Mucosa of stomach (tissue), 1 donor: ENCODE results near the gene TRMT44.

Experiments used
- H3K27me3 ChIP-seq: one replicate; pipeline ENCODE4 v1.7.0; 2013; ENCODE audit warnings: mild to moderate bottlenecking, low read length; ENCODE audit not compliant: control insufficient read depth, insufficient read depth
- H3K36me3 ChIP-seq: one replicate; pipeline ENCODE4 v1.7.0; 2013; ENCODE audit warnings: low read length; ENCODE audit not compliant: control insufficient read depth, insufficient read depth
- H3K4me1 ChIP-seq: one replicate; pipeline ENCODE4 v1.7.0; 2013; ENCODE audit warnings: mild to moderate bottlenecking, low read length; ENCODE audit not compliant: control insufficient read depth, insufficient read depth
- H3K4me3 ChIP-seq: one replicate; pipeline ENCODE4 v1.7.0; 2013; ENCODE audit warnings: low read length
- H3K9ac ChIP-seq: one replicate; pipeline ENCODE4 v1.7.0; 2013; ENCODE audit warnings: mild to moderate bottlenecking, low read length, moderate library complexity
- H3K9me3 ChIP-seq: one replicate; pipeline ENCODE4 v1.7.0; 2013; ENCODE audit warnings: mild to moderate bottlenecking, low read length, moderate library complexity; ENCODE audit not compliant: control insufficient read depth
- donor health status: Pancreatic carcinoma.

TRMT44 gene

GRCh38 chr4:8494218-8494617 is 53.6 kb downstream of the TRMT44 start:
- Histone ChIP-seq H3K4me1 (no peaks in the 10 kb centered on the region), H3K9ac (no peak overlapping the region), H3K9me3 (no peaks in the 10 kb centered on the region), H3K4me3 (no peak overlapping the region), H3K36me3 (no peaks in the 10 kb centered on the region), H3K27me3 (no peaks in the 10 kb centered on the region)

DNA sequence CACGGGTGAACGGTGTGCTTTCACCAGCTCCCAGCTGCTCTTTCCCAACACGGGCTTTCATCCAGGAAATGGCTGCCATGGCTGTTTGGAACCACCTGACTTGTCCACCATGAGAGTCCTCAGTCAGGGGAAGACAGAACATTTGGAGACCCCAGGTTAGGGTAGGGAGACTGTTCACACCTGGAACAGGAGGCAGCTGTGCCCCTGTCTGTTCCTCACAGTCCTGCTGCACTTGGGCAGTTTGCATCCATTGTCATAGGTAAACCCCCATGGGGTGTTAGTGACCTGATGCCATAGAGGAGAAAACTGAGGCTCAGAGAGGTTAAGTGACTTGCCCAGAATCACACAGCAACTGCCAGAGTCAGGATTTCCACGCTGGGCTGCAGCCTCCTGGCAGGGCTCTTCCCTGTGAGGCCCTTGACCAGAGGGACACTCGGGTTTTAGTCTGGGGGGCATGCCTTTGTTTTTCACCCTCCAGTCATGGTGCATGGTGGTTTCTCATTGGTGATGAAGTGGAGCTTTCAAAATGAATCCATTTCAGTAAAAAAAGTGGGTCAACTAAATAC is 54.5 kb downstream of the TRMT44 start:
- no peaks in the 10 kb centered on the region for H3K36me3 ChIP-seq
- H3K4me3 ChIP-seq, result no peak overlapping the region
- no peaks in the 10 kb centered on the region for H3K9me3 ChIP-seq
- H3K9ac ChIP-seq, result no peak overlapping the region
- H3K27me3 ChIP-seq, result no peaks in the 10 kb centered on the region
- no peaks in the 10 kb centered on the region for H3K4me1 ChIP-seq

- Histone ChIP-seq H3K4me1 (no peaks in the 10 kb centered on the region), H3K4me3 (no peak overlapping the region), H3K9ac (no peak overlapping the region), H3K9me3 (no peaks in the 10 kb centered on the region), H3K36me3 (no peaks in the 10 kb centered on the region), H3K27me3 (no peaks in the 10 kb centered on the region)
Observed at GRCh38 chr4:8495803-8496202, 55.2 kb downstream of the TRMT44 start.

DNA sequence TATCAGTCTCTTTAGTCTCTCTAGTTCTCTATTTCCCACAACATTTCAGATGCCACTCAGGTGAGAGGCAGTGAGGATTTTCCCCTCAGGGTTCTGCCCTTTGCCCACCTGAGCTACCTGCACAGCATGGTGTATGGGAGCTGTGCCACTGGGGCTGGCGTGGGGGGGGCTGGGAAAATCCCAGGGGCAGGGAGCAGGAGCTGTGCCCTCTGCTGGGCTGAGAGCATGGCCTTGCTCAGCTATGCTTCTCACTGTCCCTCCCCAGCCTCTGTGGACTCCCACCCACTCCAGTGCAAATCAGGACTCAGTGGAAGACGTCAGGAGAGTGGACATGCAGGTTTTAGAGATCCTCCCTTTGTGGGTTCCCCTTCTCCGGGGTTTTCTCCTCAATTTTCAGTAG is 57.2 kb downstream of the TRMT44 start:
- H3K4me3 ChIP-seq, result no peak overlapping the region

GRCh38 chr4:8500966-8501365 is 60.4 kb downstream of the TRMT44 start:
- no peaks in the 10 kb centered on the region for H3K9me3 ChIP-seq
- H3K4me3 ChIP-seq, result no peak overlapping the region
- no peak overlapping the region for H3K9ac ChIP-seq
- peaks cover 4% of the 10 kb centered on the region for H3K27me3 ChIP-seq
- no peaks in the 10 kb centered on the region for H3K36me3 ChIP-seq
- peaks cover 13% of the 10 kb centered on the region for H3K4me1 ChIP-seq

More for the DNA sequence above, 57.2 kb downstream of the TRMT44 start:
- no peaks in the 10 kb centered on the region for H3K27me3 ChIP-seq
- H3K36me3 ChIP-seq, result no peaks in the 10 kb centered on the region
- H3K4me1 ChIP-seq, result no peaks in the 10 kb centered on the region
- H3K9ac ChIP-seq, result no peak overlapping the region
- H3K9me3 ChIP-seq, result no peaks in the 10 kb centered on the region

DNA sequence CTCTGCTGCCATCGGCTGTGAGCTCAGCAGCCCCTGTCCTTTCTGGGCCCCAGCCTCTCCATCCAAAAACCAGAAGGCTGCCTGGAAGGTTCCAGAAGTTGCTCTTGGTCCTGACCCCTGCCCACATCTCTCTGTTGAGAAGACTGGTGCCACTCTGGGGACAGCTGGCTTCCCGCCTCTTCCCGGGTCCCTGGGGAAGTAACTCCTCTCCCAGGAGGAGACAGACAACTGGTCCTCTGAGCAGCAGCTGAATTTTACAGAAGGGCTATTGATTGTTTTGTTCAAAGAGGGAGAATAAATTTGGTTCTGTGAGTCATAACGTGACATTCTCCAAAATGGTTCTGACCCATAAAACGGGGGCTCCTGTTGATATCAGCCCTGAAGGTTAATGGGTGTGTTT is 61.2 kb downstream of the TRMT44 start:
- Histone ChIP-seq H3K36me3 (no peaks in the 10 kb centered on the region), H3K4me1 (peaks cover 13% of the 10 kb centered on the region)

DNA sequence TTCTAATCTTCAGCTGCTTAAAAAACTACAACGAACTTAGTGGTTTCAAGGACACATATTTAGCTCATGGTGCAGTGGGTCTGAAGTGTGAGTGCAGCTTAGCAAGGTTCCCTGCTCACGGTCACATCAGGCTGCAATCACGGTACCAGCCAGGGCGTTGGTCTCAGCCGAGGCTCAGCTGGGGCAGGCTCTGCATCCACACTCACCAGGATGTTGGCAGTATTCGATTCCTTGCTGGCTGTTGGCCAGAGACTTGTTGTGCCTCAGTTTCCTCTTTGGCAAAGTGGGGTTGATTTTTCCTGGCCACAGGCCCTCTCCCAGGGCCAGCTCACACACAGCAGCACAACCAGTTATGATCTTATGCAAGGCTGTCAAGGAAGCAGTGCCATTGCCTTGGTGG is 61.8 kb downstream of the TRMT44 start:
- H3K4me3 ChIP-seq, result no peak overlapping the region
- H3K4me1 ChIP-seq, result peaks cover 13% of the 10 kb centered on the region
- peaks cover 4% of the 10 kb centered on the region for H3K27me3 ChIP-seq
- H3K9me3 ChIP-seq, result no peaks in the 10 kb centered on the region
- H3K9ac ChIP-seq, result no peak overlapping the region
- H3K36me3 ChIP-seq, result no peaks in the 10 kb centered on the region

More for the DNA sequence above, 61.2 kb downstream of the TRMT44 start:
- H3K9ac ChIP-seq, result no peak overlapping the region
- H3K9me3 ChIP-seq, result no peaks in the 10 kb centered on the region
- H3K27me3 ChIP-seq, result peaks cover 4% of the 10 kb centered on the region
- no peak overlapping the region for H3K4me3 ChIP-seq

- no peak overlapping the region for H3K9ac ChIP-seq
- peaks cover 4% of the 10 kb centered on the region for H3K27me3 ChIP-seq
- no peaks in the 10 kb centered on the region for H3K36me3 ChIP-seq
- no peaks in the 10 kb centered on the region for H3K9me3 ChIP-seq
- H3K4me3 ChIP-seq, result no peak overlapping the region
- H3K4me1 ChIP-seq, result peaks cover 13% of the 10 kb centered on the region
Observed at GRCh38 chr4:8502836-8503585, 62.4 kb downstream of the TRMT44 start.

DNA sequence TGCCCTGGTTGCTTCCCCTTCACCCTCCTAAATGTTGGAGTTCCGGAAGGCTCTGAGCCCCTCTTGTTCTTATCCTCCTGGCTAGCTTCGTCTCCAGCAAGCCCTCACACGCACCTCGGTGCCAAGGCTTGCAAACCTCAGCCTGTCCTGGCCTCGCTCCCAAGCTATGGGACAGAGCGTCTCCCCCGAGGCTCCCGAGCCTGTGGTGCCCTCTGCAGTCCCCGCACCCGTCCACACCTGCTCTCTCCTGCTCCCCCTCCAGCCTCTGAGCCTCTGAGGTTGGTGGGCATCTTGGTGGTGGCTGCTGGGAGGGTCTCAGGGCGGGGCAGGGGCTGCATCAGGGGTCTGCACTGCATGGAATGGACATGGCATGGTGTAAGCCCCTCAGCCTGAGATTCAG is 63.2 kb downstream of the TRMT44 start:
- H3K9ac ChIP-seq, result no peak overlapping the region
- H3K4me1 ChIP-seq, result peaks cover 13% of the 10 kb centered on the region
- H3K36me3 ChIP-seq, result no peaks in the 10 kb centered on the region
- H3K4me3 ChIP-seq, result no peak overlapping the region
- H3K27me3 ChIP-seq, result peaks cover 4% of the 10 kb centered on the region
- H3K9me3 ChIP-seq, result no peaks in the 10 kb centered on the region

GRCh38 chr4:8504279-8505007 is 63.9 kb downstream of the TRMT44 start:
- Histone ChIP-seq H3K27me3 (peaks cover 4% of the 10 kb centered on the region), H3K4me3 (no peak overlapping the region), H3K9me3 (no peaks in the 10 kb centered on the region), H3K36me3 (no peaks in the 10 kb centered on the region), H3K4me1 (peaks cover 13% of the 10 kb centered on the region), H3K9ac (no peak overlapping the region)

- H3K27me3 ChIP-seq, result peaks cover 4% of the 10 kb centered on the region
- H3K4me1 ChIP-seq, result peaks cover 13% of the 10 kb centered on the region
- H3K9ac ChIP-seq, result no peak overlapping the region
- no peak overlapping the region for H3K4me3 ChIP-seq
- no peaks in the 10 kb centered on the region for H3K36me3 ChIP-seq
- no peaks in the 10 kb centered on the region for H3K9me3 ChIP-seq
Observed at GRCh38 chr4:8505229-8505628, 64.7 kb downstream of the TRMT44 start.

DNA sequence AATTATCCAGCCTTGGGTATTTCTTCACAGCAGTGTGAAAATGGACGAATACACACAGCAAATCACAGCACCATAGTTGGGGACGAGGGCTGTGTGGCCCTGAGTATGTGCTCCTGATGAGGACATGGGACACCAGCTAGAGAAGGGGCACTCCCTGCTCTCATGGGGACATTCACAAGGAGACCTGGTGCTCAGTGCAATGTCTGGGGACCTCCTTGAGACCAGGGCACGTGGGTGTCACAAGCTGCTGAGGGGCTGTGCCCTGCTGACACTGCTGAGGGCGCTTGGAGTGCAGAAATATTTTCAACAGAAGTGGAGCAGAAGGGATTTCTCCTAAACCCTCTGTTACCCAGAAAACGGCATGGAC is 65.4 kb downstream of the TRMT44 start:
- no peak overlapping the region for H3K9ac ChIP-seq

More for the DNA sequence above, 65.4 kb downstream of the TRMT44 start:
- Histone ChIP-seq H3K9me3 (no peaks in the 10 kb centered on the region), H3K36me3 (no peaks in the 10 kb centered on the region), H3K4me1 (peaks cover 13% of the 10 kb centered on the region), H3K27me3 (peaks cover 4% of the 10 kb centered on the region), H3K4me3 (no peak overlapping the region)
